NB4 (cell line): ENCODE results near the gene SPPL2B.

ENCODE experiments used
- DNase-seq: peaks from one replicate; pipeline ENCODE4 v3.0.0; 2010; ENCODE audit warnings: low read depth
- H3K4me3 ChIP-seq: one replicate; pipeline ENCODE4 v1.5.1; 2011; ENCODE audit warnings: mild to moderate bottlenecking, low read depth, low read length, moderate library complexity
- CTCF ChIP-seq: IDR thresholded peaks from one replicate; pipeline ENCODE4 v1.5.1; 2012; ENCODE audit warnings: low read depth, low read length
- MAX ChIP-seq: IDR thresholded peaks from 2 replicates; pipeline ENCODE4 v1.6.1; 2011; ENCODE audit warnings: low read depth, low read length
- MYC ChIP-seq: IDR thresholded peaks from 2 replicates; pipeline ENCODE4 v1.6.1; 2011; ENCODE audit warnings: low read depth, low read length
- POLR2A ChIP-seq: IDR thresholded peaks from 2 replicates; pipeline ENCODE4 v1.6.1; 2011; ENCODE audit warnings: mild to moderate bottlenecking; ENCODE audit not compliant: insufficient read length; ENCODE audit errors: extremely low read depth

The SPPL2B gene

GRCh38 chr19:2356036-2356646 lies 27.7 kb downstream of the SPPL2B start:
- TF ChIP-seq MAX: no peak
- no peak for TF ChIP-seq CTCF
- TF ChIP-seq MYC: no peak
- no peak for TF ChIP-seq POLR2A
- no peak for DNase-seq

GRCh38 chr19:2357279-2358206 lies 29.1 kb downstream of the SPPL2B start:
- DNase-seq: no peak
- TF ChIP-seq MAX (no peak), MYC (no peak), CTCF (no peak), POLR2A (no peak)
- no peak overlapping the region for H3K4me3 ChIP-seq

More at GRCh38 chr19:2356036-2356646, 27.7 kb downstream of the SPPL2B start:
- no peak overlapping the region for H3K4me3 ChIP-seq

GRCh38 chr19:2358548-2359173 lies 30.2 kb downstream of the SPPL2B start:
- TF ChIP-seq MYC (no peak), POLR2A (no peak), CTCF (no peak), MAX (no peak)
- no peak for DNase-seq
- no peak overlapping the region for H3K4me3 ChIP-seq

- no peak for TF ChIP-seq CTCF
- no peak for TF ChIP-seq MYC
- TF ChIP-seq MAX: no peak
- no peak for TF ChIP-seq POLR2A
- no peak within 1 kb of the TSS for H3K4me3 ChIP-seq
- DNase-seq: no peak
Measured at GRCh38 chr19:2359992-2360685, 31.7 kb downstream of the SPPL2B start, which contains the start of gene TMPRSS9. TSS of gene TMPRSS9 (plus strand) at chr19:2360265. CDS start at chr19:2389786, 29,521 bp downstream.

GRCh38 chr19:2360833-2361232 lies 32.3 kb downstream of the SPPL2B start:
- no peak overlapping the region for H3K4me3 ChIP-seq
- DNase-seq: no peak
- TF ChIP-seq MAX: no peak
- no peak for TF ChIP-seq MYC
- TF ChIP-seq POLR2A: no peak
- TF ChIP-seq CTCF: no peak
